Activated CD8-positive, alpha-beta memory T cell treated with anti-CD3 and anti-CD28 coated beads, Interleukin-2, amount 50 U/mL, for 4 hours (primary cell): ENCODE data around the gene NBR1.
"Not testable (repeated sequence)": the region's sequence is repeated elsewhere in the genome, so short reads cannot be mapped to it uniquely, and the experiment has no call there.

Experiments used
- DNase-seq: peaks from one replicate; pipeline ENCODE4 v3.0.0-alpha.2; 2020

NBR1 gene

GRCh38 chr17:43155666-43156065 lies 15.3 kb upstream of the NBR1 start:
- no peak for DNase-seq

- not testable (repeated sequence) for DNase-seq
Measured at GRCh38 chr17:43159232-43159631, 11.8 kb upstream of the NBR1 start.

- DNase-seq, result not testable (repeated sequence)
Measured at GRCh38 chr17:43159957-43160356, 11.1 kb upstream of the NBR1 start.

- DNase-seq, result not testable (repeated sequence)
Measured at GRCh38 chr17:43165971-43166370, 5.0 kb upstream of the NBR1 start.

GRCh38 chr17:43169561-43170139 lies 1.4 kb upstream of the NBR1 start:
- DNase-seq, result no peak

- peak; percentile 81 for DNase-seq
Measured at GRCh38 chr17:43170140-43170765, 761 bp upstream of the NBR1 start.

GRCh38 chr17:43171586-43172487 lies 823 bp downstream of the NBR1 start:
- DNase-seq, result no peak

- DNase-seq, result no peak
Measured at GRCh38 chr17:43175213-43176118, 4.5 kb downstream of the NBR1 start.

GRCh38 chr17:43176119-43176570 lies 5.1 kb downstream of the NBR1 start:
- no peak for DNase-seq

GRCh38 chr17:43183921-43184320 lies 12.9 kb downstream of the NBR1 start:
- DNase-seq, result no peak

GRCh38 chr17:43186656-43187055 lies 15.6 kb downstream of the NBR1 start:
- DNase-seq, result not testable (repeated sequence)

- no peak for DNase-seq
Measured at GRCh38 chr17:43193251-43193650, 22.2 kb downstream of the NBR1 start.

- DNase-seq, result no peak
Measured at GRCh38 chr17:43199633-43200032, 28.6 kb downstream of the NBR1 start.

- DNase-seq, result no peak
Measured at GRCh38 chr17:43200127-43200526, 29.1 kb downstream of the NBR1 start.

GRCh38 chr17:43203013-43203412 lies 32.0 kb downstream of the NBR1 start:
- not testable (repeated sequence) for DNase-seq

GRCh38 chr17:43210576-43210975 lies 39.6 kb downstream of the NBR1 start:
- no peak for DNase-seq

- DNase-seq, result no peak
Measured at GRCh38 chr17:43211123-43211479, 40.1 kb downstream of the NBR1 start.

- DNase-seq, result peak; percentile 72
Measured at GRCh38 chr17:43211480-43212402, 40.7 kb downstream of the NBR1 start, which contains the start of gene TMEM106A. Gene TMEM106A (plus strand): TSS chr17:43211875. CDS start chr17:43213042, 1,167 bp downstream.

GRCh38 chr17:43212641-43213490 lies 41.9 kb downstream of the NBR1 start:
- DNase-seq, result no peak

- no peak for DNase-seq
Measured at GRCh38 chr17:43213545-43213944, 42.5 kb downstream of the NBR1 start.
